CD1c-positive myeloid dendritic cell (primary cell): Measurements from ENCODE around the gene STXBP1.

Source experiments
- DNase-seq: peaks from one replicate; pipeline ENCODE4 v3.0.0-alpha.2; 2016; ENCODE audit errors: extremely low spot score

Gene STXBP1

GRCh38 chr9:127734747-127735529, 122.9 kb downstream of the STXBP1 start, which contains the start of gene TOR2A:
TOR2A (minus strand) TSS chr9:127735294; CDS start chr9:127735270, 24 bp downstream.
- peak; percentile 99 for DNase-seq

DNA sequence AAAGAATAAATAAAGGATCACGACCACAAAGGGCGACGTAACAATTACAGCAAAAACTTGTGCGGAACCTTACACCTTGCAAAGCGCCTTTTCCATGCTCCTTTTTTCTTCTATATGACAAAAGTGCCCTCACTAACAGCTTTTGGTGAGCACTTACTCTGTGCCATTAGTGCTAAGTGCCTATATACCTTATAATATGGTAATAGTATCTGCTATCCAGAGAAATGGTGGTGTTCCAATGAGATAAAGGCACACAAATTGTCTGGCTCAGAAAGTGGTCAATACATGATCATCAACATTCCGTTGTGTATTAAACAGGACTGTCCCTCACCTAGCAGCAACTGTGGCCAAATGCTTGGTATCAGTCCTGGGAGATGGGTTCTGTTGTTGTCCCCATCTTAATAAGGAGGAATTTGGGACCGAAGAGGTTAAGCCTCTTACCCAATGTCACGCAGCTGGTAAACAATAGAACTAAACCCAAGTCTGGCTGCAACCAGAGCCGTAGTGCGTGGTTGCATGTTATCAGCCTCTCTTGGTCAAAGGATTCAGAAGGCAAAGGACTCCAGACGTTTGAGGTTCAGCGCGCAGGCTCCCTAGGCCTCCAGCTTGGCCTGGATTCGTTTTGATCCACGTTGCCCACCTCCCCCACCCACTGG, 123.6 kb downstream of the STXBP1 start:
- no peak for DNase-seq

- DNase-seq = no peak
Measured at GRCh38 chr9:127738666-127739065, 126.6 kb downstream of the STXBP1 start.

- DNase-seq = peak; percentile 10
Measured at GRCh38 chr9:127739614-127740330, 127.7 kb downstream of the STXBP1 start.

GRCh38 chr9:127741831-127742434, 129.9 kb downstream of the STXBP1 start:
- DNase-seq = no peak
